Activated CD4-positive, alpha-beta T cell treated with anti-CD3 and anti-CD28 coated beads, Interleukin-10, Interleukin-2, amounts not matched to agents 100 ng/mL and 50 ng/mL, durations not matched to agents 16 hours and 8 hours (primary cell): Measurements from ENCODE around the gene MAP4K4.
A peak's percentile ranks its signal among the peaks of the same experiment; 100 is the strongest.

Experiments
- DNase-seq: peaks from one replicate; pipeline ENCODE4 v3.0.0-alpha.2; 2020

The MAP4K4 gene

DNA sequence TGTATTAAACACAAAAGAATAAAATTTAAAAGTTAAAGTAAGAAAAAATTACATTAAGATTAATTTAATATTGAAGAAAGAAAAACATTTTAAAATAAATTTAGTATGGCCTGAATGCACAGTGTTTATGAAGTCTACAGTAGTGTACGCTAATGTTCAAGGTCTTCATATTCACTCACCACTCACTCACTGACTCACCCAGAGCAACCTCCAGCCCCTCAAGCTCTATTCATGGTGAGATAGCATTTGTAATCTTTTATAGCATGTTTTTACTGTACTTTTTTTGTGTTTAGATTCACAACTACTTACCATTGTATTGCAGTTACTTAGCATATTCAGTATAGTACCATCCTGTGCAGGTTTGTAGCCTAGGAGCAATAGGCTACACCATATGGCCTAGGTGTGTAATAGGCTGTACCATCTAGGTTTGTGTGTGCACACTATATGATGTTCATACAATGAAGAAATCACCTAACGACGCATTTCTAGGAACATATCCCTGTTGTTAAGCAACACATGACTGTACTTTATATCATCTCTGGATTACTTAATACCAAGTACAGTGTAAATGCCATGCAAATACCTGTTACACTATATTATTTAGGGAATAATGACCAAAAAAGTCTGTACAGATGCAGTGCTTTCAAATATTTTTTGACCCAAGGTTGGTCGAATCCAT lies 150.3 kb downstream of the MAP4K4 start:
- DNase-seq = no peak

- no peak for DNase-seq
Measured at GRCh38 chr2:101848769-101849410, 151.4 kb downstream of the MAP4K4 start.

DNA sequence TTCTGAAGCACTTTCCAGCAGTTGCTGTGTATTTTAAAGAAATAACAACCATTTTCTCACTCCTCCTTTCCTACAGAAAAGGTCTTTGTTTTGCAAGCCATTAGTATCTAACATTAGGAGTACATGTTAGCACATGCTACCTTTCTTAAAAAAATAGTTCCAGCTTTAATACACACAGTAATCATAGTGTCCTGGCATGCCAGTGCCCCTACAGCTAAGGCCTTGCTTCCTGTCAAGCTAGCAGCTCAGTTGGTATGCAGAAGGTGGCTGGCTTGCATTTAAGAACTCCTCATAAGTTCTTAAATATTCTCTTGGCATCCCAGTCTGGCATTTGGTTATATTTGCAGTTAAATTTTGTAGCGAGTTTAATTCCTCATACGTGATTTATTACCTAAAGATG lies 152.9 kb downstream of the MAP4K4 start:
- DNase-seq = no peak

DNA sequence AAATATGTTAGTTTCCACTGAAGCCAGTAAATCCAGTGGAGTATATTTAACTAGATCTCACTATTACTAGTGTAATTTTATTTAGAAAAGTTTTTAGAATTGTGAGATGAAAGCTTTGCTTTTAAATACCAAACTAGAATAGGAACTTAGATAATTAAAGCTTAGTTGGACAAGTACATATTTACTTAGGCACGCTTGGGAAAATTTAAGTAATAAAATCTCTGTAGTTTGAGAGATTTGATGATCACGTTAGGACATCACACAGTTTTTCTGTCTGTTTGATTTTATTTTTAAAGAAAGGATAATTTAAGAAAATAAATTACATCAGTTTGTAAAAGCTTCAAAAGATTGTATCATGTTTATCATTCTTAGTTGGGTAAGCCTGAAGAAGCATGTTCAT lies 153.5 kb downstream of the MAP4K4 start:
- DNase-seq = no peak

DNA sequence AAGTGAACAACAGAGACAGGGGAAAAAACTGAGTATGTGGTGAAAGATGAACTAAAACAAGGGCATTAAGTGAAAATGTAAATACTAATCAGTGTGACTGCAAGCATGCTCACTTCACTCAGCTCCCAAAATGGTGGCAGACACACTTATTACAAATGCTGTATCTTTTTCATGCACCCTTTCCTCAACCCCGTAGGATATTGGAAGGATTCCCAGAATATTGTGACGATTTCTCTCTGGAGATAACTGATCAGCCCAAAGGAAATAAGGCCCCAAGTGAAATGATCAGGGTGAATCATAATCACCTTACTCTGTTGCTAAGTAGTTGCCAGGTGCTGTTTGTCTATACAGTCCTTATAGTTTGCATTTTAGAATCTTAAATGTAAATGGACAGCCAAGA lies 155.3 kb downstream of the MAP4K4 start:
- no peak for DNase-seq

DNA sequence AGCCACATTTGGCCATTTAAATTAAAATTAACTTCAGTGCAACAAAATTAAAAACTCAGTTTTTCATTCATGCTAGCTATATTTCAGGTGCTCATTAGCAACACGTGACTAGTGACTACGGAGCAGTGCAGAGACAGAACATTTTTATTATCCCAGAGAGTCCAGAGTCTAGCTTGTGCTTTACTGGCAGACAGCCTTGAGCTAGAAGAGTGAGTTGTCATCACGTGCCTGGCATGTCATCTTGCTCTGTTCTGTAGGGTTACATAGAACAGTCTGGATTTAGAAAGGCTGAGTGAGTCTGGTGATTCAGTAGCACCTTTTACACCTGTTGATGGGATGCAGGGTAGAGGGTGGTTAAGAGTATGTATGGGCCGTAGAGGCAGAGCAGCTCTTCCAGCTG lies 157.4 kb downstream of the MAP4K4 start:
- no peak for DNase-seq

DNA sequence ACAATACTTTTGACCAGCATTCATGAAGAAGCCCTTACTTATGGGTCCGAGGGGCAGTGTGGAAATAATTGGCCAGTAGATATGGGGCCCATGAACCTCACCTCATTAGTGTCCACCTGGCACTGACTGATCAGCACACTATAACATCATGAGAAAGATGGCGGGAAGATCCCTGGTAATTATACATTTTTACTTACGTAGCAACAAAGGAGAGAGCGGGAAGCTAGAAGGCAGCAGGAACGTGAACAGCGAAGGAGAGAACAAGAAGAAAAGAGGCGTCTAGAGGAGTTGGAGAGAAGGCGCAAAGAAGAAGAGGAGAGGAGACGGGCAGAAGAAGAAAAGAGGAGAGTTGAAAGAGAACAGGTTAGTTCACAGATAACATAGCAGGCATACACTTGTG lies 158.3 kb downstream of the MAP4K4 start:
- DNase-seq = no peak

DNA sequence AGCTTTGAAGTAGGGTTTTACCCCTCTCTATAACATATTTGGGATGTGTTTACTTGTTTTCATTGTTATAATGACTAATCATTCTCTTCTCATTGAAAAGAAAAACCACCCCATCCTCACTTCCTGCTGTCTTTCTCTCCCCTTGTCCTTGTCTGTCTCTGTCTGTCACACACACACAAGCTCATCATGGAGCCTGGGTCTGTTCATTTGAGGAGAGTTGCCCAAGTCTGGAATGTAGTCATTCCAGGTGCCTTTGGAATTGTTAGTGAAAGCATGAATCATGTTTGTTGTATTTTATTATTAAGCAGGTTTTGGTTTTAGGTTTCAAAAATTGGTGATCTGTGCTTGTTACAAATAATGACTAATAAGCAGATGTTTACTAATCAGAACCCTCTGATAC lies 160.7 kb downstream of the MAP4K4 start:
- DNase-seq = peak; percentile 10

DNA sequence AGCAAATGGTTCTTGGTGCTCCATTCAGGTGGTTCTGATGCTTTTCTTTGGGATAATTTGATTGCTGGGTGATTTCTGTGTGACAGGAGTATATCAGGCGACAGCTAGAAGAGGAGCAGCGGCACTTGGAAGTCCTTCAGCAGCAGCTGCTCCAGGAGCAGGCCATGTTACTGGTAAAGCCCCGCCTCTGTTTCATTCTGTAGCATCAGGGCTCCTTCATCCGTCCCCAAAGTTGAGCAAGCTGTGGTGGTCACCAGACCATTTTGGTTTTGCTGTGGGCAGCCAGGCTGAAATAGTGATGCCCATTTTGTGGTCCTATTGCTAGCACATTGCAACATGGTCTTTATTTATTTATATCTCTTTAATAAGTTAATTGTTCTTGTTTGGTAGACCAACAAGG lies 161.4 kb downstream of the MAP4K4 start:
- no peak for DNase-seq

- no peak for DNase-seq
Measured at GRCh38 chr2:101859604-101860003, 162.1 kb downstream of the MAP4K4 start.

- no peak for DNase-seq
Measured at GRCh38 chr2:101860157-101860556, 162.7 kb downstream of the MAP4K4 start.

- DNase-seq = no peak
Measured at GRCh38 chr2:101860782-101861181, 163.3 kb downstream of the MAP4K4 start.

DNA sequence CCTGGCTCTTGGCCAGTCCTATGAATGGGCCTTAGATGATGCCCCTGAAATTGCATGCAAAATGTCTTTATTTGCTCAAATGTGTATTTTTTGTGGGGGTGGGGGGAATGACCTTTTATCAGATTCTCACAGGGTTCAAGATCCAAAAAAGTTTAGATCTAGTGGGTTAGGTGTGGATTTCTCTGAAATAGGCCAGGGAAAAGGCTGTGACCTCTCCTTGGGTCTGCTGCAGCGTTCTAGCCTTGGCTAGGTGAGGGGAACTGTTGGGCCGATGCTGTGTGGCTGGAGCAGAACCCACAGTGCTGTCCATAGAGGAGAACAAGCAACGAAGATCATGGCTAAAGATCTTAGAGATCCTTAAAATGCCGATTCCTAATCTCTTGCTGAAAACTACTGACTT lies 163.9 kb downstream of the MAP4K4 start:
- DNase-seq = no peak

DNA sequence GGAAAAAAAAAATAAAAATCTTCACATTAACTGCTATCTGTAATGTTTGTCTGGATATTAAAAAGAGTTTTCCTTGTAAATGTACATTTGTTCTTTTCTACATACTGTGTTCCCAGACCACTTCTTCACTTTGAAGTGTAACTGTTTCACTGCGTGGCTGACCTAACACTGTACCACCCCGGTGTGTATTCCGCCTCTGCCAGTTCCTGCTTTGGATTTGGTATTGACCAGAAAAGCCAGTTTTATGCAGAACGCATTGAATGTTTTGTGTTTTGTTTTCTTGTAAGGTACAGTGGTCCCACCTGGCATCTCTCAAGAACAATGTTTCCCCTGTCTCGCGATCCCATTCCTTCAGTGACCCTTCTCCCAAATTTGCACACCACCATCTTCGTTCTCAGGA lies 166.0 kb downstream of the MAP4K4 start:
- DNase-seq = no peak

DNA sequence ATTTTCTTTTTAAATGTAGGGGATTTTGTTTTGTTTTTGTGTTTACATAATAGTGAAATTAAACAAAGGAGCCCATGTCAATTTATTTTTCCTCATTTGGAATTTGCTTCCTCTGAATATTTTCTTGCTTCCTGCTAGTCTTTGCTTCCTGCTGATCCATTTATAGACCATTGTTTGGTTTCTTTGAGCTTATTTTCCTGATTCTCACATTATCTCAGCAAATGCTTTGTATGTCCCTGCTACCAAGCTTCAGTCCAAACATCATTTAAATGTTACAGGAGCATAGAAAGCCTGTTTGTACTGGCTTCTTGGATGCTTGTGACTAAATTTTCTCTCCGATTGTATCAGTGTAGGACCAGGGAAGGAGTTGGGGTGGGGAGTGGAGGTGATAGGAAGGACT lies 166.9 kb downstream of the MAP4K4 start:
- DNase-seq = no peak

DNA sequence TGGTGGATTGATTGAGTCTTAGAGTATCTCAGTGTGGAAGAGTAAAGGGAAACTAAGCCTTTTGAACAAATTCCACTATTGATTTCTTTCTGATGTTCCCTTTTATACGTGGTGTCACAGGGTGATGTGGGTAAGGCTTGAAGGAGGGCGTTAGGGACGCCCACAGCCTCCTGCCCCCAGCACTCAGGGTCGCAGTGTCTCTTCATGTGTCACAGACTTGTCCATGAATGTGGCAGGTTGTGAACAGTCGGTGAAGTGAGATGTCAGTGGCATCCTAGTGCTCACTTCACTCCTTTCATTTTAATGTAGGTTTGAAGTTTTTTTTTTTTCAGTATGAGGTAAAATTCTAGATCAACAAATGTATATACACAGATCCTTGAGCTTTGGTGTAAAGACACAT lies 171.0 kb downstream of the MAP4K4 start:
- DNase-seq = no peak

GRCh38 chr2:101869527-101869926 lies 172.0 kb downstream of the MAP4K4 start:
- no peak for DNase-seq

- DNase-seq = no peak
Measured at GRCh38 chr2:101870444-101870843, 172.9 kb downstream of the MAP4K4 start.

GRCh38 chr2:101871480-101871879 lies 174.0 kb downstream of the MAP4K4 start:
- DNase-seq = no peak

- DNase-seq = no peak
Measured at GRCh38 chr2:101872480-101872879, 175.0 kb downstream of the MAP4K4 start.

DNA sequence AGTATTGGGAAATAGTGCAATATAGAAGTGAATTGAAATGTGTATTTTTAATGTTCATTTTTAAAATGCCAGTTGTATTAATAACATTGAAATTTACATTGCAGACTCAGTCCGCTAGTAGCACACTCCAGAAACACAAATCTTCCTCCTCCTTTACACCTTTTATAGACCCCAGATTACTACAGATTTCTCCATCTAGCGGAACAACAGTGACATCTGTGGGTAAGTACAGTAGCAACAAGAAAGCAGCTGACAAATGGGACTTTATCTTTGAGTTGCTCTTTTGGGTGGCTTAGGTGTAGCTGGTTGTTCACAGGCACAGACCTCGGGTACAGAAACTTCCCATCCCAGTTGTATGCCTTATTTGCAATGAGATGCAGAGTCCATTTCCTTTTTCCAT lies 176.0 kb downstream of the MAP4K4 start:
- DNase-seq = peak; percentile 16

DNA sequence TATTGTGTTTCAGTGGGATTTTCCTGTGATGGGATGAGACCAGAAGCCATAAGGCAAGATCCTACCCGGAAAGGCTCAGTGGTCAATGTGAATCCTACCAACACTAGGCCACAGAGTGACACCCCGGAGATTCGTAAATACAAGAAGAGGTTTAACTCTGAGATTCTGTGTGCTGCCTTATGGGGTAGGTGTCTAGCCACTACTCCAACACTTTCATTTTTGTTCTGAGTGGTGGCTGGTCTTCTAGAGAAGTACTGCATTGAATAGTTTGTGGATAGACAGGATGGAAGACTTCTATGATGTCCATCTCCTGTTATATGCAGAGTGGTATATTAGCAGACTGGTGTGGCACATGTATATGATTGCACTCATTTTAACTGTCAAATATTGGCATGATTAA lies 176.6 kb downstream of the MAP4K4 start:
- peak; percentile 61 for DNase-seq

- no peak for DNase-seq
Measured at GRCh38 chr2:101879466-101879865, 182.0 kb downstream of the MAP4K4 start.

GRCh38 chr2:101881131-101881530 lies 183.6 kb downstream of the MAP4K4 start:
- DNase-seq = no peak

- no peak for DNase-seq
Measured at GRCh38 chr2:101882769-101883307, 185.3 kb downstream of the MAP4K4 start.
